Ecto neural progenitor cell (in vitro differentiated cells): ENCODE data around the gene CACNA1B.
"Not testable (repeated sequence)": the region's sequence is repeated elsewhere in the genome, so short reads cannot be mapped to it uniquely, and the experiment has no call there.

Experiments
- DNase-seq: peaks from one replicate; pipeline ENCODE4 v3.0.0-alpha.2; 2018; ENCODE audit warnings: low spot score

The CACNA1B gene

GRCh38 chr9:138073408-138073807, 195.8 kb downstream of the CACNA1B start:
- peak; percentile 32 for DNase-seq

GRCh38 chr9:138073808-138074207, 196.2 kb downstream of the CACNA1B start:
- peak; percentile 32 for DNase-seq

- DNase-seq: peak; percentile 32
Observed at GRCh38 chr9:138074516-138074915, 196.9 kb downstream of the CACNA1B start.

GRCh38 chr9:138075496-138075895, 197.9 kb downstream of the CACNA1B start:
- peak; percentile 24 for DNase-seq

- peak; percentile 28 for DNase-seq
Observed at GRCh38 chr9:138075961-138076649, 198.5 kb downstream of the CACNA1B start.

GRCh38 chr9:138076650-138077009, 199.0 kb downstream of the CACNA1B start:
- no peak for DNase-seq

GRCh38 chr9:138077126-138077525, 199.5 kb downstream of the CACNA1B start:
- DNase-seq: peak; percentile 29

GRCh38 chr9:138077898-138078540, 200.4 kb downstream of the CACNA1B start:
- DNase-seq: peak; percentile 29

GRCh38 chr9:138078846-138079245, 201.3 kb downstream of the CACNA1B start:
- DNase-seq: no peak

- no peak for DNase-seq
Observed at GRCh38 chr9:138080979-138081378, 203.4 kb downstream of the CACNA1B start.

GRCh38 chr9:138082918-138083636, 205.5 kb downstream of the CACNA1B start:
- no peak for DNase-seq

GRCh38 chr9:138083873-138084272, 206.3 kb downstream of the CACNA1B start:
- DNase-seq: no peak

- no peak for DNase-seq
Observed at GRCh38 chr9:138085568-138085967, 208.0 kb downstream of the CACNA1B start.

- DNase-seq: not testable (repeated sequence)
Observed at GRCh38 chr9:138092057-138092456, 214.5 kb downstream of the CACNA1B start.

- no peak for DNase-seq
Observed at GRCh38 chr9:138094028-138094427, 216.4 kb downstream of the CACNA1B start.

GRCh38 chr9:138095813-138096518, 218.4 kb downstream of the CACNA1B start:
- DNase-seq: no peak

- DNase-seq: peak; percentile 28
Observed at GRCh38 chr9:138096519-138096845, 218.9 kb downstream of the CACNA1B start.

GRCh38 chr9:138097501-138097991, 220.0 kb downstream of the CACNA1B start:
- no peak for DNase-seq

- no peak for DNase-seq
Observed at GRCh38 chr9:138098116-138098907, 220.7 kb downstream of the CACNA1B start.

GRCh38 chr9:138098908-138099791, 221.6 kb downstream of the CACNA1B start:
- peak; percentile 34 for DNase-seq
